ENCODE measurements around the gene RPS2.

RPS2 gene

GRCh38 chr16:1987198-1987597 lies 22.6 kb upstream of the RPS2 start:
- TF ChIP-seq, protein P1, sequence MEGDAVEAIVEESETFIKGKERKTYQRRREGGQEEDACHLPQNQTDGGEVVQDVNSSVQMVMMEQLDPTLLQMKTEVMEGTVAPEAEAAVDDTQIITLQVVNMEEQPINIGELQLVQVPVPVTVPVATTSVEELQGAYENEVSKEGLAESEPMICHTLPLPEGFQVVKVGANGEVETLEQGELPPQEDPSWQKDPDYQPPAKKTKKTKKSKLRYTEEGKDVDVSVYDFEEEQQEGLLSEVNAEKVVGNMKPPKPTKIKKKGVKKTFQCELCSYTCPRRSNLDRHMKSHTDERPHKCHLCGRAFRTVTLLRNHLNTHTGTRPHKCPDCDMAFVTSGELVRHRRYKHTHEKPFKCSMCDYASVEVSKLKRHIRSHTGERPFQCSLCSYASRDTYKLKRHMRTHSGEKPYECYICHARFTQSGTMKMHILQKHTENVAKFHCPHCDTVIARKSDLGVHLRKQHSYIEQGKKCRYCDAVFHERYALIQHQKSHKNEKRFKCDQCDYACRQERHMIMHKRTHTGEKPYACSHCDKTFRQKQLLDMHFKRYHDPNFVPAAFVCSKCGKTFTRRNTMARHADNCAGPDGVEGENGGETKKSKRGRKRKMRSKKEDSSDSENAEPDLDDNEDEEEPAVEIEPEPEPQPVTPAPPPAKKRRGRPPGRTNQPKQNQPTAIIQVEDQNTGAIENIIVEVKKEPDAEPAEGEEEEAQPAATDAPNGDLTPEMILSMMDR (IDR thresholded peaks at IDR 0.05; ENCODE audit: extremely low read depth, insufficient read depth, missing control alignments): no peak
- in situ Hi-C loops (cut with MboI; ENCODE audit: low pct_unique_long_range_greater_than_20kb, low sequenced_read_pairs, unreplicated experiment): no loop called here

GRCh38 chr16:1985466-1986150 lies 21.0 kb upstream of the RPS2 start:
- in situ Hi-C loops (cut with MboI; ENCODE audit: low pct_unique_long_range_greater_than_20kb, low sequenced_read_pairs, unreplicated experiment): no loop called here
- DNase-seq (ENCODE audit: low spot score): no peak
- TF ChIP-seq, protein P1 (IDR thresholded peaks at IDR 0.05; ENCODE audit: extremely low read depth, insufficient read depth, missing control alignments): no peak

More at GRCh38 chr16:1987198-1987597, 22.6 kb upstream of the RPS2 start:
- no peak for DNase-seq (ENCODE audit: low spot score)

DNA sequence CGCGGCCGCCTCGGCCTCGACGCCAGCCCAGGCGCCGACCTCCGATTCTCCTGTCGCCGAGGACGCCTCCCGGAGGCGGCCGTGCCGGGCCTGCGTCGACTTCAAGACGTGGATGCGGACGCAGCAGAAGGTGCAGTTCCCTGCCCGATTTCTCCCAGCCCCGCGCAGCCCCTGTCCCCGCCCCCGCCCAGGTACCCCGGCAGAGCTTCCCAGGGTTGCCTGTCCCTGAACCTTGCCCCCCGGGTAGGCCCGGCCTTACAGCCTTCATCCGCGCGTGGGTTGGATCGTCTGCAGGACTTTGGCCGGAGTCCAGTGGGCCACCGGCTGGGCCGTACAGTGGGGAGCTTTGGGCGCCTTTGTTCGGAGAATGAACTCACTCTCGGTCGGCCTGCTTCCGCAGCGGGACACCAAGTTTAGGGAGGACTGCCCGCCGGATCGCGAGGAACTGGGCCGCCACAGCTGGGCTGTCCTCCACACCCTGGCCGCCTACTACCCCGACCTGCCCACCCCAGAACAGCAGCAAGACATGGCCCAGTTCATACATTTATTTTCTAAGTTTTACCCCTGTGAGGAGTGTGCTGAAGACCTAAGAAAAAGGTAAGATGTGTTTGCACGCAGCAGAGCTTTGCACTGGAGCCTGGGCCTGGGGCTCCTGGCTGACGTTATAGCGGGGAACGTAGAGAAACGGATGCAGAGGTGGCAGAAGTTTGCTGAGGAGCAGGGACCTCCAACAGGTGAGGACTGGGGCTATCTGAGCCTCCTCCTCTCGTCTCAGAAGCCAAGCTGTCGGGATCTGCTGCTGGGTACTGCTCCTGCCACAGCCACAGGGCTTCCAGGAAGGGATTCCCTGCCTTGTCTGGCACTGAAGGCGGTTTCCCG lies 20.0 kb upstream of the RPS2 start:
- DNase-seq (ENCODE audit: low spot score): no peak
- TF ChIP-seq, protein P1 (IDR thresholded peaks at IDR 0.05; ENCODE audit: extremely low read depth, insufficient read depth, missing control alignments): no peak
- in situ Hi-C loops (cut with MboI; ENCODE audit: low pct_unique_long_range_greater_than_20kb, low sequenced_read_pairs, unreplicated experiment): no loop called here

DNA sequence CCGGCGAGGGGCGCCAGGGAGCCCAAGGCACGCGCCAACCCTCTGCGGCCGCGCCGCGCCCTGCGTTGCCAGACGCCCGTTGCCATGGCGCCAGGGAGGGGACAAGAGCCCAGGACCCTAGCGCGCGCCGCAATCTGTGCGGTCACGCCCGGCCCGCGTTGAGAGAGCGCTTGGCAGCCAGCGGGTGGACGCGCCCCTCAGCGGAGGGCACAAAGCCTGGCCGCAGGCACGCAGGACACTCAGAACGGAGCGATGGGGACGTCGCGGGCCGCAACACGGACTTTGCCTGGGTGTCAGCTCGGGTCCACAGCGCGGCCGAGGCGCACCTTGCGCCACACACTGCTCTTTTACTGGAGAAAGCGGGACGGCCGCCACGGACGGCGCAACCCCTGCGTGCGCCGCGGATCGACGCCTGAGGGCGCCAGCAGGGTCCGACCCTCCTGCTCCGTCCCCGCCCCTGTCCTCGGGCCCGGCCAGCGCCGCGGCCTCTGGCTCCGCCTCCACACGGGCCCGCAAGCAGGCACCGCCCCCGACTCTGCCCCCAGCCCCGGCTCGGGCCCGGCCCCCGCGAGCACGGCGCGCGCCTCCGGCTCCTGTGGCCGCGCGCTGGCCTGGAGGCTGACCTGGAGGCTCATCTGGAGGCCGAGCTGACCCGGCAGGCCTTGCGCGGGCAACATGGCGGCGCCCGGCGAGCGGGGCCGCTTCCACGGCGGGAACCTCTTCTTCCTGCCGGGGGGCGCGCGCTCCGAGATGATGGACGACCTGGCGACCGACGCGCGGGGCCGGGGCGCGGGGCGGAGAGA lies 19.1 kb upstream of the RPS2 start, which contains the start of gene GFER:
Gene GFER (plus strand): TSS at position 650 of the 803 bp plus-strand sequence. CDS start 26 bp downstream, at position 676.
- peak; percentile 99 for DNase-seq (ENCODE audit: low spot score)
- in situ Hi-C loops (cut with MboI; ENCODE audit: low pct_unique_long_range_greater_than_20kb, low sequenced_read_pairs, unreplicated experiment): no loop called here
- TF ChIP-seq, protein P1 (IDR thresholded peaks at IDR 0.05; ENCODE audit: extremely low read depth, insufficient read depth, missing control alignments): peak; percentile 72

DNA sequence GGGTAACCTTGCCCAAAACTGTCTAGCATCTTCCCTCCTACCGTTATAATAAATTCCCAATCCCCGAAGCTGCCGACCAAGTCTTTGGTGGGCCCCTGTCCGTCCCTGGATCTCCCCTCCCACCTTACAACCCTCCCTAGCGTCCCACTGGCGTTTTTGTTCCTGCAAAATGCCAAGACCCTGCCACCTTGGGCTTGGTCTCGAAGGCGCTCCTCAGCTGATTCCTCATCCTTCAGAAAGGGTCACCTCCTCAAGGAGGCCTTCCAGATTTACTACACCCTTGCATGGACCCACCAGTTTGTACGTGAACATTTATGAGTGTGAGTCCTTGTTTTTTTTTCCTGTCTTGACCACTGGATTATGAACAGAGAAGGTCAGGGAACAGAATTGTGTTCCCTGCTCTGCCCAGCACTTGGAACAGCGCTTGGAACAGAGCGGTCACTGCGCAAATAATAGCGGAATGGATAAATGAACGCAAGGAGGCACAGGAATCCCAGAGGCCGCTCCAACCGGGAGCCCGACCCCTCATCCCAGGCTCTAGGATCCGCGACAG lies 18.4 kb upstream of the RPS2 start:
- TF ChIP-seq, protein P1 (IDR thresholded peaks at IDR 0.05; ENCODE audit: extremely low read depth, insufficient read depth, missing control alignments): no peak
- in situ Hi-C loops (cut with MboI; ENCODE audit: low pct_unique_long_range_greater_than_20kb, low sequenced_read_pairs, unreplicated experiment): no loop called here
- DNase-seq (ENCODE audit: low spot score): no peak

GRCh38 chr16:1982013-1982433 lies 17.4 kb upstream of the RPS2 start:
- TF ChIP-seq, protein P1 (IDR thresholded peaks at IDR 0.05; ENCODE audit: extremely low read depth, insufficient read depth, missing control alignments): no peak
- in situ Hi-C loops (cut with MboI; ENCODE audit: low pct_unique_long_range_greater_than_20kb, low sequenced_read_pairs, unreplicated experiment): no loop called here
- no peak for DNase-seq (ENCODE audit: low spot score)

All from GM13977 (cell line).